AG09319 (cell line): ENCODE results near the gene ZNF483.

Experiments used
- DNase-seq: peaks from one replicate; pipeline ENCODE4 v3.0.0-alpha.2; 2010; ENCODE audit warnings: low read depth; ENCODE audit errors: extremely low read depth
- CTCF ChIP-seq: IDR thresholded peaks from 2 replicates; pipeline ENCODE4 v1.5.1; 2011; ENCODE audit warnings: low read depth, mild to moderate bottlenecking, inconsistent platforms, low read length, moderate library complexity

The ZNF483 gene

GRCh38 chr9:111516061-111516465 is 8.9 kb upstream of the ZNF483 start:
- TF ChIP-seq CTCF = no peak
- no peak for DNase-seq

GRCh38 chr9:111524731-111525055 is 286 bp upstream of the ZNF483 start:
- no peak for DNase-seq
- no peak for TF ChIP-seq CTCF

GRCh38 chr9:111527347-111527746 is 2.4 kb downstream of the ZNF483 start:
- TF ChIP-seq CTCF = no peak
- no peak for DNase-seq

GRCh38 chr9:111529787-111530186 is 4.8 kb downstream of the ZNF483 start:
- no peak for TF ChIP-seq CTCF
- DNase-seq = no peak

- DNase-seq = no peak
- TF ChIP-seq CTCF = no peak
Measured at GRCh38 chr9:111531716-111532115, 6.7 kb downstream of the ZNF483 start.

- no peak for DNase-seq
- no peak for TF ChIP-seq CTCF
Measured at GRCh38 chr9:111533099-111533790, 8.3 kb downstream of the ZNF483 start.

- DNase-seq = no peak
- no peak for TF ChIP-seq CTCF
Measured at GRCh38 chr9:111542497-111543254, 17.7 kb downstream of the ZNF483 start.
